Hematopoietic multipotent progenitor cell treated with erythropoietin and hydrocortisone succinate and interleukin-3 and kit ligand, for 4 days (in vitro differentiated cells): ENCODE measurements around the gene GDI2.
A peak's percentile ranks its signal among the peaks of the same experiment; 100 is the strongest.
"Not testable (repeated sequence)": the region's sequence is repeated elsewhere in the genome, so short reads cannot be mapped to it uniquely, and the experiment has no call there.

Source experiments
- DNase-seq: peaks from one replicate; pipeline ENCODE4 v3.0.0-alpha.2; 2015

The GDI2 gene

GRCh38 chr10:5777758-5778157, 35.5 kb downstream of the GDI2 start:
- DNase-seq: not testable (repeated sequence)

GRCh38 chr10:5776881-5777197, 36.4 kb downstream of the GDI2 start:
- DNase-seq: no peak

DNA sequence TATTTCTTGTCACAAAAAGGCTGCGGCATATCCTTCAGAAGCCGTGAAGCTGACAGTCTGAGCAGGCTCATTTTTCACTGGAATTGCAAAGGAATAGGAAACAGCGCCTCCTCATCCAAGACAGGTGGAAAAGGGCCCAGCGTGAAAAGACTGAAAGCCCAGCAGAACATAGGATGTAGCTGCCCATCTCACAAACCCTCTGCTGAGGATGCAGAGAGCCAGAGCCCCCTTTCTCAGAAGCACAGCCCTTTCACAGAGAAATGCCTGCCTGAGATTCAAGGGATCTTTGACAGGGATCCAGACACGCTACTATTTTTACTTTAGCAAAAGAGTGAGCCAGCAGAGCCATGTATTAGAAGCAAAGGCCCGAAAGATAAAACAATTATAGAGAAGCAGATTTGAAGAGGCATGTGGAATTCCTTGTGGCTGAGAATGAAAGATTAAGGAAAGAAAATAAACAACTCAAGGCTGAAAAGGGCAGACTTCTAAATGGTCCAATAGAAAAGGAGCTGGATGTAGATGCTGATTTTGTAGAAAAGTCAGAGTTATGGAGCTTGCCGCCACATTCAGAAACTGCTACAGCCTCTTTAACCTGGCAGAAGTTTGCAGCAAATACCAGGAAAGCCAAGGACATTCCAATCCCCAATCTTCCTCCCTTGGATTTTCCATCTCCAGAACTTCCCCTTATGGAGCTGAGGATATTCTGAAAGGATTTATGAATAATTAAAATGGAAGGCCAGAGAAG, 36.9 kb downstream of the GDI2 start:
- DNase-seq: no peak

DNA sequence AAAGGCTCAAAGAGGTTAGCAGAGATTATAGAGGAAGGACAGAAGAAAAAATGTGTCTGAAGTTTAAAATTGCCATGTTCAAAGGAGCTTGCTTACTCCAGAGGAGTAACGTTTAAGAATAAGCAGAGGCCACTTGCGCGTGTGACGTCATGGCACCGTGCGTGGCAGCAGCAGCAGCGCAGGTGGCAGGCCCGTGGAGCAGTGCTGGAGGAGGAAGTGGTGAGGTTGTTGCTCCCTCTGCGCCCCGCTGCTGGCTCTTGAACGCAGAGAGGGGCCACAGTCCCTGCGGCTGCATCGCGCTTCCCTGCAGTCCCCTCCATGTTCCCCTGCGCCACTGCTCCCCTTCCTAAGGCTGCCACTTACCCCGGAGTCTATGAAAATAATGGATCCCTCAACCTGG, 37.5 kb downstream of the GDI2 start:
- DNase-seq: peak; percentile 46

GRCh38 chr10:5774987-5775620, 38.1 kb downstream of the GDI2 start:
- DNase-seq: no peak

DNA sequence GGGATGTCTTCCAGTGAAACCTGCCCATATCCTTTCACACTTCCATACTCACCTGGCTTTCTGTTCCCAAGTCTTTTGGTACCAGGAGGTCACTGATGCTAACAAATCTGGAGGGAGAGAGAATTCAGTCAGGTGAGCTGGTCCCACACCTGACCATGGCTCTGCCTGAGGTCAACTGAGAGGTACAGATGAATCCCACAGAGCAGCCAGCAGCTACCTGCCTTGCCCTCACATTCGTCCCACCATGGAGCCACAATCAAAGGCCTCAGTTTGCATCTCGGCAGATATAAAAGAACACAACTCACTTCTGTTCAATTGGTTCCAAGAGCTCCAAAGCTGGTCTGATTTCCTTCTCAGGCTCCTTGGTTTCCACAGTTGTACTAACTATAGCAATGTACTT, 47.0 kb downstream of the GDI2 start:
- no peak for DNase-seq

GRCh38 chr10:5765617-5766016, 47.6 kb downstream of the GDI2 start:
- no peak for DNase-seq

- no peak for DNase-seq
Measured at GRCh38 chr10:5764422-5765297, 48.6 kb downstream of the GDI2 start.

DNA sequence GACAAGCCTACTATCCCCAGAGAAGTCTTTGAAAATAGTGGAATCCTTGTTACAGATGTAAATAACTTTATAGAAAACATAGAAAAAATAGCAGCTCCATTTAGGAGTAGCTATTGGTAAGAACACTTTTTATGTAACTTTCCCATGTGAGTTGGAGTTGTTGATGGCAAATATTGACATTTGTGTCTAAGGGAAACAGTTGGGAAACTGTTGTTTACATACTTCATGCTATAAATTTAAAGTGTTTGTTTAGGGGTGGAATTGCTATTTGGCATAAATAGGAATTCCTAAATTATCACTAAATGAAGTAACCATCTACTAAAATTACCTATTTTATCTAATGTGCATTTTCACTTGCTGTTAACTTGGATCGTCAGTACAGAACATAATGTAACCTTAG, 50.7 kb downstream of the GDI2 start:
- DNase-seq: no peak

DNA sequence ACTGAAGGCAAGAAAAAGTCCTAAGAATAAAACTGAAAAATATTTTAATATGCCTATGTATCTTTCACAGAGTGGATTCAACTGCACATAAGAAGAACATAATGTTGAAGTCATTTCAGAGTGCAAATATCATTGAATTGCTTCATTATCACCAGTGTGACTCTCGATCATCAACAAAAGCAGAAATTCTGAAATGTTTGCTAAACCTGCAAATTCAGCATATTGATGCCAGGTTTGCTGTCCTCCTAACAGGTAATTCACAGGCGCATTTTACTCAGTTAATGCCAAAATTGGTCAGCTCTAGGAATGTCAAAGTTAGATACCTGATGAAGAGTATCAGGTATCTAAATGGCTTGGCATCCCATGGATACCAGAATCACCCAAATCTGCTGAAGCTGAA, 52.0 kb downstream of the GDI2 start:
- DNase-seq: no peak

DNA sequence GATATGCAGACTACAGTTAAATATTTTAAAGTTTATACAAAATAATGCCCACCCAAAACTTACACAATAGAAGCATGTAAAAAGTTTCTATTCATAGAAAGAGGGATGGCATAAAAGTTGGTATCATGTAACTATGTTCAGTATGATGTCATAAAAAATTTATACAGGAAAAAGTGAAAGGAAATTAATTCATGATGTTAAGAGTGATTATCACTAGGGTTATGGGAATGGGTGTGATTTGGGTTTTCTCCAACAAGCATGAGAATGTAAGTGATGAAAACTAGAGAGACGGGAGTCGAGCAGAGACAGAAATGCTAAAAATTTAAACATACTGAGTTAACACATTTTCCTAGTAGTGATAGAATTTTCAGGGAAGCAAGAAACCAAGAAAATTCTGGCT, 52.7 kb downstream of the GDI2 start:
- DNase-seq: no peak

DNA sequence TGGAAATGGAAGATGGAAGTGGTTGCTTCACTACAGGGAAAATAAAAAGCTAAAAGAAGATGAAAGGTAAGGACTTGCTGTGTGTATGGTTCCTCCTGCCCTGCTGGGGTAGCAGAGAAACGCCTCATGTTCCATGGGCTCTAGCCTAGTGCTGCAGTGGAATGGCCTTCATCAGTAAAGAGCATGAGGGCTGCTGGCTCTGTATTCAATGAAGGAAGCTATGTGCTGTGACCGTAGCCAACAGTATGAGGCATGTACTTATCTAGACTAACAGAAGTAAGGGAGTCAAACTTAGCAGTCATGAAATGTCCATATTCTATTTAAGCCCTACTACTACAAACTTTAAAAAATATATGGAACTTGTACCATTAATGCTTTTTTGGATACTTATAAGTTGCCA, 54.3 kb downstream of the GDI2 start:
- no peak for DNase-seq

GRCh38 chr10:5757766-5758517, 55.3 kb downstream of the GDI2 start:
- DNase-seq: no peak

DNA sequence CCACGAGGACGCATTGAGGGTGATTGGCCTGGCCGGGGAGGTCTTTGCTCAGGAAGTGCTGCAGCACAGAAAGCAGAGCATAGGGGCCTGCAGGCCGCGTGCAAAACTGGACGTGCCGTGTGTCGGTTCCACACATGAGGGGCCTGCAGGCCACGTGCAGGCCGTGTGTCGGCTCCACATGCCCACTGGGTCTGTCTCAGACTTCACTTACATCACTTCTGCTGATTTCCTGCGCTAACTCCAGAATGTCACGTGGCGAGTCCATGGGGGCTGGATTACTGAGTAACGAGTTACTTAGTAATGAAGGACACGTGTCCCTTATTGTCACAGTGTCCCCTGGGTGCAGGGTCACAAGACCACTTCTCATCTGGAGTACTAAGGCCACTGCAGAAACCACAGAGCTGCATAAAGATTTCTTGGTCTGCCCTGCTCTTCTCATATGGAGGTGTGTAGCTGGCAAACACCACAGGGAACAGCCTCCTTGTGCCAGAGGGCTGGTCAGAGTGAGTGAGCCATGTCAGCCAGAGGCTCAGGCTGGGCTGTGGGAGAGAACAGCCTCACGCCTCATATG, 60.8 kb downstream of the GDI2 start:
- DNase-seq: no peak

- no peak for DNase-seq
Measured at GRCh38 chr10:5751601-5752253, 61.5 kb downstream of the GDI2 start.

DNA sequence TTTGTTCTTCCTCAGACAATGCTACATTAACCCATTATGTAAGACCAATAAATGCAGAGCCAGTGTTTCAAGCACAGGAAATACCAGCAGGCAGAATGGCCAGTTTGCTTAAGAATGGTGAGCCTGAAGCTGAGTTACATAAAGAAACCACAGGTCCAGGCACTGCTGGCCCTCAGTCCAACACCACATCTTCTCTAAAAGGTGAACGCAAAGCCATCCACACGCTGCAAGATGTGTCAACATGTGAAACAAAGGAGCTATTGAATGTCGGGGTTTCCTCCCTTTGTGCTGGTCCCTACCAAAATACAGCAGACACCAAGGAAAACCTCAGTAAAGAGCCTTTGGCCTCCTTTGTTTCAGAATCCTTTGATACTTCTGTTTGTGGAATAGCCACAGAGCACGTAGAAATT, 64.8 kb downstream of the GDI2 start:
- DNase-seq: no peak

- DNase-seq: no peak
Measured at GRCh38 chr10:5746197-5746596, 67.0 kb downstream of the GDI2 start.

GRCh38 chr10:5744849-5745248, 68.4 kb downstream of the GDI2 start:
- no peak for DNase-seq

DNA sequence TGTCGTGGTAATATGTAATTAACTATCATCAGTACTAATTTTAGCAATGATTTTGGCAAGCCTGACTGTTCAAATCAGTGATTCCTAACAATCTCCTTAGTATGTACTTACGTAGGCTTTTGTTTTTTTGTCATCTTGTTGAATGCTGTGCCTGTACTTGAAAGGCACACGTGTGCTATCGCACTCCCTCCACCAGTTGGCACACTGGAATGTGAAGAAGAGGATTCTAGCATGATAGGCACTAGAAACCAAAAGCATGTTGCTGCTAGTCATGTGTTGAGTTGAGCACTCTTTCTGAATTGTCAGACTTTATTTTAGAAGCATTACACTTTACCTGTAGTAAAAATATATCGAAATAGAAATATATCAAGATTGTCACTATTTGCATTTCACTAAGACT, 69.5 kb downstream of the GDI2 start:
- DNase-seq: no peak

GRCh38 chr10:5742116-5742515, 71.1 kb downstream of the GDI2 start:
- DNase-seq: no peak

- no peak for DNase-seq
Measured at GRCh38 chr10:5741276-5741675, 72.0 kb downstream of the GDI2 start.

DNA sequence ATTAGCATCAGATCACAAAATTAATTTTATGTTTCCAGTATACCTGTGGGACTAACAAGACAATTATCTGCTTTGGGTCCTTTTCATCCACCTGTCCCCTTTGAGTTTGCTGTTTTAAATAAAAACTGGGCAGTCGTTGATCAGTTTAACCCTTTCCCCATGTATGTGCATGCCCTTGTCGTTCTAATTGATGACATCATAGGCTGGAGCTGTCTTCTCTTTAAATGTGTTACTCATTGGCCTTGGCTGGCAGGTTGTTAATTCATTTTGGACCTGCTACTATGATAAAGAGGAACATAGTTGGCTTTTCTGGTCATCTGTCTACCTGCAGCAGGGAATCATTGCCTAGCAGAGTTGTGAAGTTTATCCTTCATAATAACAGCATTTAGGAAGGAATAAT, 74.8 kb downstream of the GDI2 start:
- DNase-seq: no peak
